GM06990 (cell line): ENCODE measurements around the gene JAG1.

ENCODE experiments used
- DNase-seq: peaks from one replicate; pipeline ENCODE4 v3.0.0-alpha.2; 2011; ENCODE audit not compliant: insufficient read length; ENCODE audit errors: extremely low read depth
- H3K27me3 ChIP-seq: replicated peaks from 2 replicates; pipeline ENCODE4 v1.6.0; 2011; ENCODE audit warnings: low read length; ENCODE audit not compliant: control insufficient read depth, insufficient read depth
- H3K36me3 ChIP-seq: 2 replicates; pipeline ENCODE4 v1.5.1; 2011; ENCODE audit warnings: low read length; ENCODE audit not compliant: control insufficient read depth, insufficient read depth
- H3K4me3 ChIP-seq: replicated peaks from 2 replicates; pipeline ENCODE4 v1.5.1; 2011; ENCODE audit warnings: low read depth, mild to moderate bottlenecking, control low read depth, low read length
- CTCF ChIP-seq: IDR thresholded peaks from 2 replicates; pipeline ENCODE4 v1.5.1; 2011; ENCODE audit warnings: low read length, control low read depth, mild to moderate bottlenecking, inconsistent platforms; ENCODE audit not compliant: insufficient read depth, poor library complexity, severe bottlenecking

The JAG1 gene

DNA sequence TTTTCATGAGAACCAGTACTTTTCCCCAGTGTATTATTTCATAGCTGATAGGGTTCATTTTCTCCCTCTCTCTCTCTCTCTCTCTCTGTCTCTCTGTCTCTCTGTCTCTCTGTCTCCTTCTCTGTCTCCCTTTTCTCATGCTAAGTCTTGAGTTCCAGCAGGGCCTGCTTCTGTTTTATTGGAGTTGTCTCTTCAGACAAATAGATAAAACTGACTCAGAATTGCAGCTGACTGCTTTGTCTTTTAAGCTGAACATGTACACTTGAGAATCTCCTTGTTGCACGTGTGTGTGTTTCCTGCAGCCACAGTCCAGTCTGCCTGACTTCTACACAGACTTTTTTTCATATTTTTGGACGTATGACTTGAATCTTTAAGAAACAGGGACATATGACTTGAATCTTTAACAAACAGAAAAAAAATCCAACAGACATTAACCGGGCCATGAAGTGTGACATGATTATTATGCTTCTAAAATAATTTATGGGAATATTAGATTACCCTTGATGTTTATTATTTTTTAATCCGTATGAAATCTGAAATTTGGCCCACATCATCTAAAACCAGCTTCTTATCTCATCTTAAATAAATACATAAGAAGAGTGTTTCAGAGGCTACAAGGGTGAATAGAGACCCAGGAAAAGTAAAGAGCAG lies 71.5 kb downstream of the JAG1 start:
- DNase-seq, result no peak
- Histone ChIP-seq H3K4me3 (no peak overlapping the region), H3K36me3 (no peaks in the 10 kb centered on the region; the same call in 1 of the 2 replicates), H3K27me3 (no peaks in the 10 kb centered on the region)
- TF ChIP-seq CTCF, result no peak

- no peaks in the 10 kb centered on the region for H3K27me3 ChIP-seq
- TF ChIP-seq CTCF, result no peak
- H3K36me3 ChIP-seq, result no peaks in the 10 kb centered on the region; the same call in 1 of the 2 replicates
- H3K4me3 ChIP-seq, result no peak overlapping the region
- DNase-seq, result no peak
These were observed 76.2 kb downstream of the JAG1 start for GRCh38 chr20:10597637-10598036.

GRCh38 chr20:10596710-10597121 lies 77.1 kb downstream of the JAG1 start:
- no peaks in the 10 kb centered on the region for H3K27me3 ChIP-seq
- no peak overlapping the region for H3K4me3 ChIP-seq
- TF ChIP-seq CTCF, result no peak
- no peaks in the 10 kb centered on the region; the same call in 1 of the 2 replicates for H3K36me3 ChIP-seq
- DNase-seq, result no peak

GRCh38 chr20:10595985-10596384 lies 77.8 kb downstream of the JAG1 start:
- no peak for TF ChIP-seq CTCF
- no peaks in the 10 kb centered on the region; the same call in 1 of the 2 replicates for H3K36me3 ChIP-seq
- H3K4me3 ChIP-seq, result no peak overlapping the region
- H3K27me3 ChIP-seq, result no peaks in the 10 kb centered on the region
- DNase-seq, result no peak

DNA sequence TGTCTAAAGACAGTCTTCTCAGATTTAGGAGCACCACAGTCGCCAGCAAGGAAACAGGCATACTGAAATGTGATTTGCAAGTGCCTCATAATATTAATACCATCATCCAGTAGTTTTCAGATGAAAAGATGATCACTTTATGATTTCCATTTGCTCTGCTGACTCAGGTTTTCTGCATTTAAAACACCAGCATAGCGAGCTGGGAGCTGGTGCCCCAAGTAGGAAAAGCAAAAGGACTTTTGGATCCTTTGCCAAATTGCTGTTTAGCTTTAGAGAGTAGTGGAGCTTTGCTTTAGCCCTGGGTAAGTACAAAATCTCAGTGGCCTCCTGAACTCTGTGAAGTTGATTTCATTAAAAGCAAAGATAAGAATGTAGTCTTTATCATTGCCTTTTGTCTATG lies 78.5 kb downstream of the JAG1 start:
- no peak overlapping the region for H3K4me3 ChIP-seq

More for the DNA sequence above, 78.5 kb downstream of the JAG1 start:
- no peak for DNase-seq
- no peaks in the 10 kb centered on the region for H3K27me3 ChIP-seq
- H3K36me3 ChIP-seq, result no peaks in the 10 kb centered on the region; the same call in 1 of the 2 replicates
- no peak for TF ChIP-seq CTCF
